Stimulated activated CD8-positive, alpha-beta memory T cell treated with anti-CD3 and anti-CD28 coated beads, Interleukin-15, amount 100 ng/mL, for 1 hour (primary cell): ENCODE results near the gene TCHH.
"Not testable (repeated sequence)": the region's sequence is repeated elsewhere in the genome, so short reads cannot be mapped to it uniquely, and the experiment has no call there.

ENCODE experiments used
- DNase-seq: peaks from one replicate; pipeline ENCODE4 v3.0.0-alpha.2; 2020; ENCODE audit warnings: low read depth

The TCHH gene

GRCh38 chr1:152115344-152115743, at the start of gene TCHH:
Gene TCHH, minus strand, starts transcription at chr1:152115444. Its CDS starts 1,364 bp downstream, at chr1:152114080.
- no peak for DNase-seq

GRCh38 chr1:152164517-152165136, 49.4 kb upstream of the TCHH start:
- no peak for DNase-seq

- DNase-seq: no peak
Observed at GRCh38 chr1:152162792-152163463, 47.7 kb upstream of the TCHH start.

GRCh38 chr1:152160576-152160975, 45.3 kb upstream of the TCHH start:
- no peak for DNase-seq

- no peak for DNase-seq
Observed at GRCh38 chr1:152159144-152159543, 43.9 kb upstream of the TCHH start, which contains the start of gene RPTN. Gene RPTN, minus strand, starts transcription at chr1:152159228. Its CDS starts 1,339 bp downstream, at chr1:152157889.

GRCh38 chr1:152153996-152154395, 38.8 kb upstream of the TCHH start:
- no peak for DNase-seq

- no peak for DNase-seq
Observed at GRCh38 chr1:152151646-152152045, 36.4 kb upstream of the TCHH start.

GRCh38 chr1:152148981-152149380, 33.7 kb upstream of the TCHH start:
- no peak for DNase-seq

- no peak for DNase-seq
Observed at GRCh38 chr1:152148051-152148450, 32.8 kb upstream of the TCHH start.

- DNase-seq: no peak
Observed at GRCh38 chr1:152145769-152146168, 30.5 kb upstream of the TCHH start.

GRCh38 chr1:152144674-152145183, 29.5 kb upstream of the TCHH start:
- DNase-seq: not testable (repeated sequence)

- DNase-seq: no peak
Observed at GRCh38 chr1:152143150-152143887, 28.1 kb upstream of the TCHH start.

- no peak for DNase-seq
Observed at GRCh38 chr1:152141971-152142584, 26.8 kb upstream of the TCHH start.

GRCh38 chr1:152137215-152137614, 22.0 kb upstream of the TCHH start:
- DNase-seq: no peak

GRCh38 chr1:152130186-152130585, 14.9 kb upstream of the TCHH start:
- no peak for DNase-seq

- DNase-seq: no peak
Observed at GRCh38 chr1:152127673-152128072, 12.4 kb upstream of the TCHH start.

GRCh38 chr1:152125834-152126443, 10.7 kb upstream of the TCHH start:
- DNase-seq: no peak

- no peak for DNase-seq
Observed at GRCh38 chr1:152118915-152119314, 3.7 kb upstream of the TCHH start.

- no peak for DNase-seq
Observed at GRCh38 chr1:152112885-152113432, 2.3 kb downstream of the TCHH start.

GRCh38 chr1:152112101-152112884, 3.0 kb downstream of the TCHH start:
- DNase-seq: no peak

- no peak for DNase-seq
Observed at GRCh38 chr1:152111515-152111968, 3.7 kb downstream of the TCHH start.
